Stimulated activated CD8-positive, alpha-beta memory T cell treated with anti-CD3 and anti-CD28 coated beads, Interleukin-12 subunit alpha, Interleukin-12 subunit beta, amount 100 ng/mL, for 1 hour (primary cell): ENCODE measurements around the gene RHAG.

ENCODE experiments used
- DNase-seq: peaks from one replicate; pipeline ENCODE4 v3.0.0-alpha.2; 2020; ENCODE audit warnings: low read depth

The RHAG gene

GRCh38 chr6:49564552-49564951 lies 72.1 kb downstream of the RHAG start:
- DNase-seq = no peak

GRCh38 chr6:49563006-49563886 lies 73.4 kb downstream of the RHAG start:
- no peak for DNase-seq

- DNase-seq = no peak
Measured at GRCh38 chr6:49558238-49558637, 78.4 kb downstream of the RHAG start.

GRCh38 chr6:49557177-49557576 lies 79.5 kb downstream of the RHAG start:
- DNase-seq = no peak

- DNase-seq = no peak
Measured at GRCh38 chr6:49556429-49556837, 80.2 kb downstream of the RHAG start.

- no peak for DNase-seq
Measured at GRCh38 chr6:49555951-49556350, 80.7 kb downstream of the RHAG start.
